ENCODE data around the gene AXL.

- TF ChIP-seq POLR2A (conservative IDR thresholded peaks at IDR 0.05) (no peak), NKRF (IDR thresholded peaks at IDR 0.05; ENCODE audit: borderline replicate concordance) (no peak), TBP (optimal IDR thresholded peaks at IDR 0.05; ENCODE audit: low read depth, low read length) (no peak), SRF (CRISPR knock-in tag; IDR thresholded peaks at IDR 0.05) (no peak), NR4A1 (CRISPR knock-in tag; IDR thresholded peaks at IDR 0.05) (no peak), NR4A1 (tag; IDR thresholded peaks at IDR 0.05) (no peak), FOXK2 (conservative IDR thresholded peaks at IDR 0.05 in 1 of 2, IDR thresholded peaks at IDR 0.05 in 1 of 2; ENCODE audit: low read depth in 2 of 2) (no peak)
Observed at GRCh38 chr19:41299046-41299754, 80.2 kb downstream of the AXL start.
